Vagina (tissue), 2 donors: ENCODE results near the gene ZNF438.

Source experiments
- CTCF ChIP-seq, 3 experiments: fragments of 450-650 bp in 2 of 3; fragments of 200-600 bp in 1 of 3; sonication (generic) in 1 of 3; IDR thresholded peaks; one replicate each; pipeline ENCODE4 v1.5.1; 2017 to 2019; ENCODE audit warnings: antibody characterized with exemption in 3 of 3, mild to moderate bottlenecking in 2 of 3, moderate library complexity in 2 of 3
- POLR2AphosphoS5 ChIP-seq, 2 donors: sonication (generic); formaldehyde crosslinking; IDR thresholded peaks; one replicate each; pipeline ENCODE4 v1.9.0; 2017; ENCODE audit warnings: antibody characterized with exemption in 2 of 2, mild to moderate bottlenecking in 2 of 2, low read depth in 1 of 2; ENCODE audit not compliant: insufficient read depth in 1 of 2

GRCh38 chr10:31070025-31070424 is 38.4 kb upstream of the ZNF438 start:
- TF ChIP-seq CTCF (IDR thresholded peaks at IDR 0.05) (no peak), POLR2AphosphoS5 (IDR thresholded peaks at IDR 0.05; ENCODE audit: insufficient read depth in 1 of 2, low read depth in 1 of 2) (no peak)
